Measurements from ENCODE around the gene UHRF1.

DNA sequence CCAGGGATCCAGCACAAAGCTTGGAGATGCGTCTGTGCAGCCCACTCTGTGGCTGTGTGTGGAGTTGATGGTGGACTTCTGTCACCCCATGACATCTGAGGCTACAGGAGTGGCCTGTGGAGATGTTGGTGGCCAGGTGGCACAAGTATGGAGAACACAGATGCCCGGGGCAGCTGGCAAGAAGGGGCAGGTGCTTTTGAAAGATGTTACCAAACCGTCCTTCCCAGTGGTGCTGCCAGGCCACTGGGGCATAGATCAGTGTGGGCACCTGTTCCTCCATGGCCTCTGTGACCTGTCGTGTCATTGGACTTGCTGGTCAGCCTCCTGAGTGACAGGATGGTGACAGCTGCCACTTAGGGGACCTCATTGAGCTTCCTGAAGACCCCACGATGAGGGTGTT, 95.8 kb downstream of the UHRF1 start:
- TF ChIP-seq POLR2AphosphoS5 (IDR thresholded peaks at IDR 0.05) (no peak), POLR2A (IDR thresholded peaks at IDR 0.05) (no peak), EP300 (IDR thresholded peaks at IDR 0.05) (no peak)
